Epithelial cell of esophagus (primary cell): ENCODE measurements around the gene CHI3L2.
"Not testable (repeated sequence)": the region's sequence is repeated elsewhere in the genome, so short reads cannot be mapped to it uniquely, and the experiment has no call there.

ENCODE experiments used
- DNase-seq: peaks from one replicate; pipeline ENCODE4 v3.0.0; 2010; ENCODE audit warnings: low read depth
- H3K4me3 ChIP-seq: 2 replicates; pipeline ENCODE4 v1.5.1; 2011; ENCODE audit warnings: mild to moderate bottlenecking, low read length, control low read depth
- CTCF ChIP-seq: IDR thresholded peaks from 2 replicates; pipeline ENCODE4 v1.5.1; 2011; ENCODE audit warnings: low read depth, mild to moderate bottlenecking, low read length, control low read depth, inconsistent platforms; ENCODE audit not compliant: insufficient read depth; ENCODE audit errors: missing control alignments

CHI3L2 gene

GRCh38 chr1:111214884-111215283 is 12.6 kb upstream of the CHI3L2 start:
- no peak for TF ChIP-seq CTCF
- no peak overlapping the region for H3K4me3 ChIP-seq
- DNase-seq, result no peak

- not testable (repeated sequence) for H3K4me3 ChIP-seq, DNase-seq
Observed at GRCh38 chr1:111215285-111215684, 12.2 kb upstream of the CHI3L2 start.

GRCh38 chr1:111216751-111217150 is 10.8 kb upstream of the CHI3L2 start:
- no peak overlapping the region for H3K4me3 ChIP-seq
- DNase-seq, result no peak
- TF ChIP-seq CTCF, result no peak

- no peak overlapping the region for H3K4me3 ChIP-seq
- no peak for DNase-seq
- no peak for TF ChIP-seq CTCF
Observed at GRCh38 chr1:111217183-111217910, 10.2 kb upstream of the CHI3L2 start.

- no peak for TF ChIP-seq CTCF
- no peak overlapping the region for H3K4me3 ChIP-seq
- no peak for DNase-seq
Observed at GRCh38 chr1:111218701-111219556, 8.6 kb upstream of the CHI3L2 start.

GRCh38 chr1:111219557-111220286 is 7.8 kb upstream of the CHI3L2 start:
- H3K4me3 ChIP-seq, result no peak overlapping the region
- DNase-seq, result no peak

More at GRCh38 chr1:111219557-111220286, 7.8 kb upstream of the CHI3L2 start:
- TF ChIP-seq CTCF, result no peak
